Vein endothelial cell (primary cell): Measurements from ENCODE around the gene CUEDC2. TPM values are rescaled to one million over a fixed set of nuclear protein-coding genes. Genes with fewer than 3 reads are reported as not detected.

Source experiments
- small RNA-seq: library from RNA; depleted of rRNA; stranded (forward); fragments of <200 nt; gene quantifications from one replicate; pipeline ENCODE3, GENCODE V24; 2012
- total RNA-seq: library from RNA; depleted of rRNA; stranded (reverse); fragments of >200 nt; gene quantifications from 2 replicates; pipeline ENCODE4 v1.2.3, GENCODE V29; 2012

CUEDC2 gene, protein sequence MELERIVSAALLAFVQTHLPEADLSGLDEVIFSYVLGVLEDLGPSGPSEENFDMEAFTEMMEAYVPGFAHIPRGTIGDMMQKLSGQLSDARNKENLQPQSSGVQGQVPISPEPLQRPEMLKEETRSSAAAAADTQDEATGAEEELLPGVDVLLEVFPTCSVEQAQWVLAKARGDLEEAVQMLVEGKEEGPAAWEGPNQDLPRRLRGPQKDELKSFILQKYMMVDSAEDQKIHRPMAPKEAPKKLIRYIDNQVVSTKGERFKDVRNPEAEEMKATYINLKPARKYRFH
- total RNA-seq: 40.4 and 75.5 TPM in 2 replicates

GRCh38 chr10:102432162-102432950 is at the start of gene CUEDC2:
CUEDC2 (minus strand) TSS chr10:102432574; CDS start chr10:102425188, 7,386 bp downstream.

DNA sequence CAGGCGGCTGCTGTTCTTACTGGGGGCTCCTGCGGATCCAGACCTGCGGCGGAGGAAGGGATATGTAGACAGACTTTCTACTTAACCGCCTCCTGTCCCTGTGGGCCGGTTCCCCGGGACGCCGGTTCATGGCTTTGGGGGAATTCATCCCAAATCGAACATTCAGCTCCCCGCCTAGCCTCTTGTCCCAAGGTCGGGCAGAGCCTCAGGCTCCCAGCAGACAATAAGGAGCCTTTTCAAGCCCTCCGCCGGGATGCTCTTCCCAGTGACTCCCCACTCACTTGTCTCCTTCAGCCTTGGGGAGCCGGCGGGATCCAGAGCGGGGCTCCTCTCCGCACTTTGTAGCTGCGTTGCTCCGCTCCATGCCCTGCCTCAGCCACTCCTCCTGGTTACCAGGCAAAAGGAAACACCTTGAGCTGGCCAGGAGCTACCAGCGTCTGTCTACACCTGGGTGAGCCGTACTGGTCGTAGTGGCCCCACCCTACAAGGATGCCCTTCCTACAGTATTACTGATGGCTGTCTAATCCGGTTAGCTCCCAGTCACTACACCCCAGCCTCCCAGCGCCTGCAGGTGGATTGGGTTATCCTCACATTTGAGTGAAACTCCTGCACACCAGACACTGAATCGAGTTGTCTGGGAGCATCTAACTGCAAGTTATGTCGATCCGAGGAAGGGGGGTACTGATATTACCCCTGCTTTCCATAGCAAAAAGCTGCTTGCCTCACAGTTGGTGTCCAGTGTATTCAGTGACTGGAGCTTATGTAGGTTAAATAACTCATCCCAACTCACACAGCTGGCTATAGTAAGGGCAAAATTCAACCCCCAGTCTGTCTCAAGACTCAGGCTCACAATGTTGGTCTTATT is 19.0 kb upstream of the CUEDC2 start, which contains the start of gene C10orf95:
Gene C10orf95 (minus strand): TSS at position 439 of the 865 bp plus-strand sequence. CDS start 450 bp downstream, outside the sequence.

GRCh38 chr10:102420714-102421506 is 11.5 kb downstream of the CUEDC2 start, which contains the start of gene FBXL15:
FBXL15 (plus strand) TSS chr10:102420836; CDS start chr10:102421130, 294 bp downstream.

DNA sequence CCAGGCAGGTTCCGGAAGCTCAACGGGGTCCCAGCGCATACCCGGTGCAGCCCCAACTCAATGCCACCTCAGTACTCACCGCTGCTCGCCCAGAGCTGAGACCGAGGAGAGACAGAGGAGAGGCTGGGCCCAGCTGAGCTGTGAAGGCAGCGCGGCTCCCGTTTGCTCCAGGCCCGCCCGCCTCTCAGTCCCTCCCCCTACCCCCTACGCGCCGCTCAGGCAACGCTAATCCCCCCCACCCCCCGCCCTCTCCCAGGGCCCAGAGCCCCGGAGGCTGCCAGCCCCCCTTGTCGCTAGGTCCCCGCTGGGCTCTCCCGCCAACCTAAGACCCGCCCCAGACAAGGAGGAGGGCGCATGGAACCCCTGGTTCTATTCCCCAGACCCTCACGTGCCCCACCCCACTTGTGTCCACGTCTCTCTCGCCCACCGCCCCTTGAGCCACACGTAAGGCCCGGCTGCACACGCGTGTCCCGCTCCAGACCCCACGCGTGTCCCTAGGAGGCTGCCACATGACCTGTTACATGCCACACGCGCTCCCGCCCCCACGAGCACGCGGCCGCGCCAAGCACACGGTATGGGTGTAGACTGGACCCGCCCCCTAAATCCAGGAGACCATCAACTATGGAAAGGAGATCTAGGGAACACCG is 13.6 kb downstream of the CUEDC2 start, which contains the start of gene PSD:
Gene PSD (minus strand): TSS at position 164 of the 647 bp plus-strand sequence. CDS start 1,747 bp downstream, outside the sequence.

DNA sequence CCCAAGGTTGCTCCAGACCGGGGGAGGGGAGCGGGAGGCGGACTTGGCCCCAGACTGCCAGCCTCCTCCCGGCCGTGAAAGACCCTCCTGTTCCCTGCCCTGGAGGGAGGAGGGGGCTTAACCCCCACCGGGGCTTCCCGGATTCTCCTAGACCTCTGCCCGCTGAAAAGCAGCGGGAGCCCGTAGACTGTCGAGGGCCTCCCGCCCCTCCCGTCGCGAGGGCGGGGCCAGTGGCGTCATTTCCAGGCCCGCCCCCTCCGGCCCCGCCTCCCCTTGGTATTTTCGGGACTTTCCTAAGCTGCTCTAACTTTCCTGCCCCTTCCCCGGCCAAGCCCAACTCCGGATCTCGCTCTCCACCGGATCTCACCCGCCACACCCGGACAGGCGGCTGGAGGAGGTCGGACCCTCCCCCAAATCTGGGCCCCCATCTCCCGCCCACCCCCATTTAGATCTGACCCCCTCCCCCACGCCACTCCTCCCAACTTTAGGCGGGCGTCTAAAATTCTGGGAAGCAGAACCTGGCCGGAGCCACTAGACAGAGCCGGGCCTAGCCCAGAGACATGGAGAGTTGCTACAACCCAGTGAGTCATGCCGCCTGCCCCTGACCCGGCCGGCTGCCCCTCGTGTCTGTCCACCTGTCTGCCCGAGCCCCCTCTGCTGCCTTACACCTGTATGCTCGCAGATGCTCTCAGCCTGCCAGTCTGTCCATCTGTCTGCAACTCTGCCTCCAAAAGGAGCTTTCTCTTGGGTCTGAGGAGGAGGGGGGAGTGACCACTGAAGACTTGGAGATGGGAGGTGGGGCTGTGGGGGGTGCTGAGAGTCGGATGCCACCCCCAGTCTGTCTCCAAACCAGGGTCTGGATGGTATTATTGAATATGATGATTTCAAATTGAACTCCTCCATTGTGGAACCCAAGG is 36.7 kb downstream of the CUEDC2 start, which contains the start of gene NFKB2:
Gene NFKB2 (plus strand): TSS at position 306 of the 917 bp plus-strand sequence. CDS start 255 bp downstream, at position 561.

Small RNA genes lying within 50 kb of the gene (small RNA-seq; reads per million reads assigned to genes)
- 25.9 reads per million, percentile 97 among the genes with 10 or more reads in this experiment for gene MIR146B

Other genes with a start within 250 kb of the CUEDC2 start
- gene ELOVL3, start 206.3 kb downstream of the CUEDC2 start, total RNA-seq: not detected in 2 replicates
- gene PITX3, start 191.1 kb downstream of the CUEDC2 start, total RNA-seq: not detected in 2 replicates
- 50.9 and 51.3 TPM in 2 replicates for gene GBF1, start 187.0 kb downstream of the CUEDC2 start, total RNA-seq
- 27.1 and 28.0 TPM in 2 replicates for gene NFKB2, start 36.9 kb downstream of the CUEDC2 start, total RNA-seq
- gene PSD, start 13.8 kb downstream of the CUEDC2 start, total RNA-seq: 0.33 TPM in 1 of 2 replicates, not detected in the other
- 5.1 and 9.8 TPM in 2 replicates for gene FBXL15, start 11.7 kb downstream of the CUEDC2 start, total RNA-seq
- not detected in 2 replicates for gene C10orf95, start 19.0 kb upstream of the CUEDC2 start, total RNA-seq
- gene ACTR1A, start 70.1 kb upstream of the CUEDC2 start, total RNA-seq: 197 and 213 TPM in 2 replicates
- 5.8 and 6.9 TPM in 2 replicates for gene SUFU, start 71.4 kb upstream of the CUEDC2 start, total RNA-seq
- 107 and 144 TPM in 2 replicates for gene TRIM8, start 211.9 kb upstream of the CUEDC2 start, total RNA-seq